Mononuclear cell (primary cell): Measurements from ENCODE around the gene TFDP1. TPM values are rescaled to one million over a fixed set of nuclear protein-coding genes. Genes with fewer than 3 reads are reported as not detected.
"Not testable (repeated sequence)": the region's sequence is repeated elsewhere in the genome, so short reads cannot be mapped to it uniquely, and the experiment has no call there.

ENCODE experiments used
- H3K27me3 ChIP-seq: 2 replicates; pipeline ENCODE4 v1.6.0; 2011; ENCODE audit warnings: low read length, control low read depth; ENCODE audit not compliant: insufficient read depth
- H3K4me1 ChIP-seq: 2 replicates; pipeline ENCODE4 v1.5.1; 2011; ENCODE audit warnings: mild to moderate bottlenecking, low read length, control low read depth; ENCODE audit not compliant: insufficient read depth
- H3K4me3 ChIP-seq: 2 replicates; pipeline ENCODE4 v1.5.1; 2011; ENCODE audit warnings: mild to moderate bottlenecking, low read length, moderate library complexity
- H3K9me3 ChIP-seq: 2 replicates; pipeline ENCODE4 v1.5.1; 2011; ENCODE audit warnings: low read depth, mild to moderate bottlenecking, control low read depth, low read length
- total RNA-seq: library from RNA; depleted of rRNA; stranded (reverse); fragments of >200 nt; gene quantifications from one replicate; pipeline ENCODE4 v1.2.3, GENCODE V29; 2012

TFDP1 gene
- total RNA-seq, 1 donor: 20.3 TPM

DNA sequence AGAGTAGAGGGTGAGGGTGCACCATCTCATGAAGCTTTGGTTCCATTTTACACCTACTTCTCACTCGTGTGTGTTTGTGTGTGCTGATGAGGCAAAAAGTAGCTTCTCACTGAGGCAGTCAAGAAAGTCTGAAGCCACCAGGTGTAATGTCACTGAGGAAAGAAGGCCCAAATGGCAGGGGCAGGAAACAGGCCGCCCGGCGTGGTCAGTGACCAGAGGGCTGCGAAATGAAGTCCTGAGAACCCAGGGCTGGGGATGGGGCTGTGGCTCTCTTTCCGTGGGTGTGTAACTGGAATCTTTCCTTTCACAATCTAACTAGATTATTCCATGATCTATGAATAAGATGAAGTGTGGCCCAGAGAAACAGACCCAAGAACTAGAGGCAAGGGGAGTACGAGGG lies 25.5 kb upstream of the TFDP1 start:
- Histone ChIP-seq H3K4me3 (no peak overlapping the region), H3K9me3 (no peaks in the 10 kb centered on the region), H3K4me1 (peaks cover 19% of the 10 kb centered on the region), H3K27me3 (no peaks in the 10 kb centered on the region)

- H3K4me3 ChIP-seq: no peak overlapping the region
- H3K4me1 ChIP-seq: peaks cover 19% of the 10 kb centered on the region
- no peaks in the 10 kb centered on the region for H3K27me3 ChIP-seq
- no peaks in the 10 kb centered on the region for H3K9me3 ChIP-seq
Measured at GRCh38 chr13:113559901-113560644, 24.5 kb upstream of the TFDP1 start.

DNA sequence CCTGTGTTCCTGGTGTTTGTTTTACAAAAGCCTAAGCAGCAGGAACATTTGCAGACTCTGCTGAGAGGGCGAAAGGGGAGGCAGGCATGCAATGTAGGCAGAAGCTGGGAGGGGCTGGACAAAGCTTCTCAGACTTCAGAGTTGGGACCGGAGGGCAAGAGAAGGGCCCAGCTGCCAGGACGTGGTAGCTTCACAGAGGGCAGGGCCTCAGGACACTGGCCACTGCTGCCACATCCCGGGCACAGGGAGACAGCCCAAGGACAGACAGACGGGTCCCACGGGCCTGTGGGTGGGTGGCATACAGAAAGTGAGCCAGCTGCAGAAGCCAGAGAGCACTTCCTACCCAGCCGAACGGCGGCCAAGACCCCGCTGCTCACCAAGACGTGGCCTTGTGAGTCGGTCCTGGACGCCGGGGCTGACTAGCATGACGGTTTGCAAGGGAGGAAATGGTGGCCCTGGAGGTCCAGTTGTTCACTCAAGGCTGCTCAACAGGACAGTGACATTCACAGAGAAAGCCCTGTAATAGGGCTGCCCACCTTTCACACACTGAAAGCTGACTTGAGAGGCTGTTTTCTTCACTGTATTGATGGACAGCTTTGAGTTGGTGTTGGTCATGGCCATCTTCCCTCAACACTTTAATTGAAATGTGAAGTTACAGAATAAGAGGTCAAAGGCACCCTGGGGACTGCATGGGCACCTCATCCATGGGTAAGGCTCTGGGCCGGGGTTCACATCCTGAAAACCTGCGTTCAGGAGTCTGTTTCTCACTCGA lies 23.7 kb upstream of the TFDP1 start:
- no peaks in the 10 kb centered on the region for H3K27me3 ChIP-seq
- peaks cover 19% of the 10 kb centered on the region for H3K4me1 ChIP-seq
- no peak overlapping the region for H3K4me3 ChIP-seq
- H3K9me3 ChIP-seq: no peaks in the 10 kb centered on the region

DNA sequence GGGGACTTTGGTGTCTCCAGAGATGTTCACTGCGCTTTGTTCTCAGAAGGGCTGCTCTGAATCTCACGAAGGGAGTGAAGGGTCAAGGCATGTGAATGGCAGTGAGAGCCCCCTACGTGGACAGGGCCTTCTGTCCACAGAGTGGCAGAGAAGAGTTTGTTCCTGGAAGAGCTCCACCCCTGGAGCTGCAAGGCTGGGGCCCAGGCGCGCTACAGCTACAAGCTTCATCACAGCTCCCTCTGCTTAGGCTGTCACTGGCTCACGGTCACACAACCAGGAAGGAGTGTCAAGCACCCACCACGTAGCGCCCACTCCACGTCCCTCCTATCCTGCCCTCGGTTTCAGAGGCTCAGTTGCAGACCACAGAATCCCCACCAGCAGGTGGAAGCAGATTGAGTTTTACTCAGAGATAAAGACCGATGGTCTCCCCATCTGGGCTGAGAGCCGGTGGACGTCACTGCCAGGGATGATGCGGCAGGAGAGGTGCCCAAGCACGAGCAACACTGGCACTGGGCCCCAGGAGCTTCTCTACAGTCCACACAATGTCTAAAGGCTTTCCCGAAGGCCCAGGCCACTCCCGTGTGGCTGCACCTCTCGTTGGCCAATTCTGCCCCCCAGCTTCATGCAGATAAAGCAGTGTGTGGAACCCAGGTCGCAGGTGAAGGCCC lies 23.0 kb upstream of the TFDP1 start:
- peaks cover 19% of the 10 kb centered on the region for H3K4me1 ChIP-seq
- H3K27me3 ChIP-seq: no peaks in the 10 kb centered on the region
- H3K9me3 ChIP-seq: no peaks in the 10 kb centered on the region
- no peak overlapping the region for H3K4me3 ChIP-seq

DNA sequence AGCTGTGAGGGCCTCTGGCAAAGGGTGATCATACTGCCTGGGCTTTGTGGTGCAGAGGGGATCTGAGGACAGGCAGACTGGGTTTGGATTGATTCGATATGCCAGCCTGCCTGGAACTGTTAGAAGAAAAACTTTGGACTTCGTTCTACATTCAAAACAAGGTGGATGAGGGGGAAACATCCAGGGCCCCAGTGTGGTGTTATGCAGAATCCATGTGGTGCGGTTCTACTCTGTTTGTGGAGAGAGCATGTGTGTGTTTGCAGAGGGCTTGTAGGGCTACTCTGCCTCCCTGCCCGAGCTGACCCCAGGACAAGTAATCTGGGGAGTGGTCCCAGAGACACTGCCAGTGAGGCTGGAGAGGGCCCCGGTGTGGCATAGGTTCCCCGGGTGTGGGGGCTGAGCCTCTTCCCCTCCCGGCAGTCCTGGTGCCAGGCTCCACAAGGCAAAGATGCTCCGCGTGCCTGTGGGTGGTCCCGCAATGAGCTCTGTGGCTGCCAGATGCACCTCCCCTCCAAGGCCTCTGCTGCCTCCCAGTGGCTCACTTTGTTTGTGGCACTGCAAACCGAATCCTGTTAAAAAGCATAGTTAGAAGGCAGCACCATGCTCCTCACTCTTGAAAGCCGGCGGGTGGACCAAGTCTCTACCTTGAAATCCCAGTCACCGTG lies 22.3 kb upstream of the TFDP1 start:
- Histone ChIP-seq H3K4me1 (peaks cover 14% of the 10 kb centered on the region), H3K9me3 (no peaks in the 10 kb centered on the region), H3K27me3 (no peaks in the 10 kb centered on the region), H3K4me3 (no peak overlapping the region)

DNA sequence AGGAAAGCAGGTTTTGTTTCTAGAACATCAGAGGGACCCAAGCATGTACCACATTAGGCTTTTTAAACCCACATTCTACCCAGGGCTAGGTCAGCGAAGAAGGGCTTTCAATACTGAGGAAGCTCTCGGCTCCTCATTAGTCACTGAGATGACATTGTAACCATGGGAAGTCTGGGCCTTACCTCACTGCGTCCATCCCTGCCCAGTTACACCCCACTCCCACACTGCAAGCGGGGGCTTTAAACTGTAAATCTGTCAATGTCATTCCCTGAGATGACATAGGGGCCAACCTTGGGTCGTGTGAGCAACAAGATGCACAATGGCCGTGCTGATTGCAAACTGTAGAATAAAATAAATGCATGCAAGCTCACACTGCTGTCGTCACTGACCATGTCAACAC lies 21.7 kb upstream of the TFDP1 start:
- Histone ChIP-seq H3K4me1 (peaks cover 10% of the 10 kb centered on the region), H3K27me3 (no peaks in the 10 kb centered on the region), H3K4me3 (no peak overlapping the region), H3K9me3 (no peaks in the 10 kb centered on the region)

DNA sequence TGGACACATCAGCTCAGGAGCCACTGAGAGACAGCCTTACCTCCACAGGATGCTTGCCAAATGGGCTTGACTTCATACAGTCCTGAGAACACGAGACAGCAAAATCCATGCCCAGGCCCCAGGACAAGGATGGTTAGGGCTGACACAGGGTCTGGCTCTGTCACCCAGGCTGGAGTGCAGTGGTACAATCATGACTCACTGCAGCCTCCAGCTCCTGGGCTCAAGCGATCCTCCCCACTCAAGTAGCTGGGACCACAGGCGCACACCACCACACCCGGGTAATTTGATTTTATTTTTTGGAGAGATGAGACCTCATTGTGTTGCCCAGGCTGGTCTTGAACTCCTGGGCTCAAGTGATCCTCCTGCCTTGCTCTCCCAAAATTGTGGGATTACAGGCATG lies 21.0 kb upstream of the TFDP1 start:
- not testable (repeated sequence) for H3K4me3 ChIP-seq, H3K9me3 ChIP-seq, H3K27me3 ChIP-seq, H3K4me1 ChIP-seq

DNA sequence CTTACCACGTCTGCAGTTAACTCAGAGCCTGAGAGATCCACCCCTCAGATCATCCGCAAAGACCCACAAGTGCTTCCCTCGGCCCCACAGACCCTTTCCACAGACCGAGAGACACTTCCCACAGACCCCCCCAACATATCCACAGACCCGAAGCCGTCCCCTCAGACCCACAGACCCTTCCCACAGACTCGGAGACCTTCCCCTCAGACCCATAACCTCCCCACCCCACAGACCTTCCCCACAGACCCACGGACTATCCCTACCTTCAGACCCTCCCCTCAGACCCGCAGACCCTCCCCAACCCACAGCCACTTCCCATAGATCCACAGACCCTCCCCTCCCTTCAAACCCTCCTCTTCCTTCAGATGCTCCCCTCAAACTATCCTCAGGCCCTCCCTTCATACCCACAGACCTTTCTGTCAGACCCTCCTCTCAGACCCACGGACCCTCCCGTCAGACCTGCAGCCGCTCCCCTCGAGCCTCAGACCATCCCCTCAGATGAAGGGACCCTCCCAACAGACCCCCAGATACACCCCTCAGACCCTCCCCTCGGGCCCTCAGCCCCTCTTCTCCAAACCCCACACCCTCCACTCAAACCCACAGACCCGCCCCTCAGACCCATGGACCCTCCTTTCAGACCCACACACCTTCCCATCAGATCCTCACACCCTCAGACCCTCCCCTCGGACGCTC lies 20.1 kb upstream of the TFDP1 start:
- Histone ChIP-seq H3K27me3 (peaks cover 5% of the 10 kb centered on the region), H3K9me3 (no peaks in the 10 kb centered on the region), H3K4me3 (no peak overlapping the region), H3K4me1 (no peaks in the 10 kb centered on the region)

DNA sequence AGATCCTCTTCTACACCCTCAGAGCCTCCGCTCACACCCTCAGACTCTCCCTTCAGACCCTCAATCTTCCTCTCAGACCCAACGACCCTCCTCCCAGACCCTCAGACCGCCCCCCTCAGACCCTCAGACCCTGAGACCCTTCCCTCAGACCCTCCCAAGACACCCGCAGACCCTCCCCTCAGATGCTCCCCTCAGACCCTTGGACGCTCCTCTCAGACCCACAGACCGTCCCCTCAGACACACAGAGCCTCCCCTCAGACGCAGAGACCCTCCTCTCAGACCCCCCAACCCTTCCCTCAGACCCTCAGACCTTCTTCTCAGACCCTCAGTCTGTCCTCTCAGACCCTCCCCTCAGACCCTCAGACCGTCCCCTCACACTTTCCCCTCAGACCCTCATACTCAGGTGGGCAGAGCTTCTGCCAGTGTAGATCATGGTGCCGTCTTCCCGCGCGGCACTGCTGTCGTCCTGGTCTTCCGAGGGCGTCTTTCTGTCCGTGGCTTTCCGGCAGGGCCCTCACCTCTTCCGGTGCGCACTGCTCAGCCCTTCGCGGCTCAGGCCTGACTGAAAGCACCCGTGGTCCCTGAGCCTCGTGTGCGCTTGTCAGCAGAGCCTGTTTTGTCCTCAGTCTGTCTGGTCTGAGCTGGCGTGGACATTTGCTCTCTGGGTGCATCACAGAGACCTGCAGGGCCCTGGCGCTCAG lies 18.9 kb upstream of the TFDP1 start:
- H3K4me3 ChIP-seq: no peak overlapping the region
- H3K4me1 ChIP-seq: no peaks in the 10 kb centered on the region
- H3K27me3 ChIP-seq: peaks cover 6% of the 10 kb centered on the region
- no peaks in the 10 kb centered on the region for H3K9me3 ChIP-seq

GRCh38 chr13:113566227-113566561 lies 18.4 kb upstream of the TFDP1 start:
- H3K9me3 ChIP-seq: no peaks in the 10 kb centered on the region
- H3K4me1 ChIP-seq: no peaks in the 10 kb centered on the region
- H3K27me3 ChIP-seq: peaks cover 6% of the 10 kb centered on the region
- H3K4me3 ChIP-seq: no peak overlapping the region

DNA sequence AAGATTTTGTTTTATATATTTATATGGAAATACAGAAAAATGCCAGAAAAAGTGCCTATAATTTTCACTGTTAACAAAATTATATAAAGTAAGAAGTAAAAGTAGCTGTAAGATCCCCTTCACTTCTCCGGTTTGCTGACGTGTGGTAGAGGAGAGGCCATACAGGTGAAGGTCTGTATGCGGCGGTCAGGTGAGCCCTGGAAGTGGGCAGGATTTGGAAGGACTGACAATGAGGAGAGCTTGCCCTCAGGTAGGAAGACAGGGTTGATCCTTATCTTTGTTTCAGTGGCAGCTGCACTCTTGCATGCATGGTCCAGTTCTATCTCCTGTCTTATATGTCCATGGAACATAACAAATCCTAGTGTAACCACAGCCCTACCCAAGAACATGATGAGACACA lies 16.9 kb upstream of the TFDP1 start:
- Histone ChIP-seq H3K4me1 (no peaks in the 10 kb centered on the region), H3K9me3 (no peaks in the 10 kb centered on the region), H3K4me3 (no peak overlapping the region), H3K27me3 (peaks cover 6% of the 10 kb centered on the region)

GRCh38 chr13:113573065-113573464 lies 11.5 kb upstream of the TFDP1 start:
- Histone ChIP-seq H3K9me3 (peaks cover 18% of the 10 kb centered on the region), H3K4me1 (no peaks in the 10 kb centered on the region), H3K27me3 (peaks cover 10% of the 10 kb centered on the region)

DNA sequence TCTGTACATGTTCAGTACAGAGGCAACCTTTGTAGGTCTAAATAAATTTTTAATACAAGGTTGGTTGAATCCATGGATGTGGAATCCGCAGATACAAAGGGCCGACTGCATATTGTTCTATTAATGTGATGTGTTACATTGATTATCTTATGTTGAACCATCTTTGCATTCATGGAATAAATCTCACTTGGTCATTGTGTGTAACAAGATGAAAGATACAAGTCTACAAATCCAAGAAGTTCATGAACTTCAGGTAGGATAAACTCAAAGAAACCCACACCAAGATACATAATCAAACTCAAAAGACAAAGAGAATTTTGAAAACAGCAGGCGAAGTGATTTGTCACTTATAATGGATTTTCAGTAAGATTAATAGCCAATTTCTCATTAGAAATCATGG lies 8.0 kb upstream of the TFDP1 start:
- peaks cover 3% of the 10 kb centered on the region for H3K27me3 ChIP-seq
- no peak overlapping the region for H3K4me3 ChIP-seq
- no peaks in the 10 kb centered on the region for H3K4me1 ChIP-seq
- H3K9me3 ChIP-seq: peaks cover 18% of the 10 kb centered on the region

More at GRCh38 chr13:113573065-113573464, 11.5 kb upstream of the TFDP1 start:
- no peak overlapping the region for H3K4me3 ChIP-seq

DNA sequence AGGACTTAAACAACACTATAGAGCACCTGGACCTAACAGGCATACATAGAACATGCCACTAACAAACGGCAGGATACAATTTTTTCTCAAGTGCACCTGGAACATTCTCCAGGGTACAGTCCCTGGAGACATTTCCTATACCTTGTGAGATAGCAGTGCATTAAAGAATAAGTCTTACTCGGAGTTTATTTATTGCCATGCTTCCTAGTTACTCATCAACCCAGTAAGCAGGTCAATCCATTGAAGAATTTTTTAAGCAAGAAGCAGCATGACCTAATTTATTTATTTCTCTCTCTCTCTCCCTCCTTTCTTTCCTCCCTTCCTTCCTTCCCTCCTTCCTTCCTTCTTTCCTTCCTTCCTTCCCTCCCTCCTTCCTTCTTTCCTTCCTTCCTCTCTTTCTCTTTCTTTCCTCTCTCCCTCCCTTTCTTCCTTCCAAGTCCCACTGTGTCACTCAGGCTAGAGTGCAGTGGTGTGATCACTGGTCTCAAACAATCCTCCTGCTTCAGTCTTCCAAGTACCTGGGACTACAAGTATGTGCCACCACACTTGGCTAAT lies 6.6 kb upstream of the TFDP1 start:
- H3K4me3 ChIP-seq: no peak overlapping the region
- H3K4me1 ChIP-seq: no peaks in the 10 kb centered on the region
- peaks cover 3% of the 10 kb centered on the region for H3K27me3 ChIP-seq
- H3K9me3 ChIP-seq: peaks cover 18% of the 10 kb centered on the region
